Pons (tissue), 1 donor: ENCODE measurements around the gene CMIP.
A peak's percentile ranks its signal among the peaks of the same experiment; 100 is the strongest.

Experiments used
- DNase-seq: peaks from one replicate; pipeline ENCODE4 v3.0.0-alpha.2; 2016; ENCODE audit warnings: low spot score

Gene CMIP

DNA sequence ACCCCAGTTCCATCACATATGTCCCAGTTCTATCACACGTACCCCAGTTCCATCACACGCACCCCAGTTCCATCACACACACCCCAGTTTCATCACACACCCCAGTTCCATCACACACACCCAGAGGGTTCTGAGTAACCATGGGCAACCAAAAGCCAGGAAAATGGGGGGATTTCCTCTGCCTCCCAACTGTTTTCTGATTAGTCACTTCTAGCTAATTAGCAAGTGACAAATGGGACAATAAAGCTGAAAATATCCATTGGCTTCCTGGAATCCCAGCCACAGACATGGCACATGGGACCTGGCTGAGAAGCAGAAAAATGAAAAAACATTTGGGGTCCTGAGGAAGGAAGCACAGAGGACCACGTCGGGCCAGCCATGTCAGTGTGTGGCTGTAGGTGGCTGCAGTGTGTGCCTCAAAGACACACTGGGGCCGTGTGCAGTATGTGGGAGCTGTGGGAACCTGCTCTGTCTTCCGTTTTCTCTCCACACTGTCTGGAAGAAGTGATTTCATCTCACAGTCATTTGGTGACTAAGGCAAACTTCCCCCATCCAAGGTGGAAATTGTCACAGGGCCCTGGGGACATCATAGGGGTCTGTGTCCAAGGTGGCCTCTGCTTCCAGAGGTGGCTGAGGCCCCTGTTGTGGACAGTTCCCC, 106.7 kb downstream of the CMIP start:
- no peak for DNase-seq

GRCh38 chr16:81551821-81552304, 107.3 kb downstream of the CMIP start:
- DNase-seq = no peak

DNA sequence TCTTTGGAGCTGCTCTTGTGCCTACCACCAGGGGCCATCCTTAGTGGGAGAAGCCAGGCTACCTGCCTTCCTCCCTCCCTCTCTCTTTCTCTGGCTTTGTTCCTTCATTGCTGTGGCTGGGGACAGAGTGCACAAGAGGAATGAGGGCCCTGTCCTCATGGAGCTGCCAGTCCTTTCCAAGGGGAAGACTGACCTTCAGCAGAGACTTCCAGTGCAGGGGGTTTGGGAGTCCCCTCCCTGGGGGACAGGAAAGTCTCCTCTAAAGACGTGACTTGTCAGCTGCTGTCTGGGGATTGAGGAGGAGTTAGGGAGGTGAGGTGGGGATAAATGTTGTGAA, 108.1 kb downstream of the CMIP start:
- DNase-seq = no peak

GRCh38 chr16:81553080-81553813, 108.6 kb downstream of the CMIP start:
- DNase-seq = no peak

DNA sequence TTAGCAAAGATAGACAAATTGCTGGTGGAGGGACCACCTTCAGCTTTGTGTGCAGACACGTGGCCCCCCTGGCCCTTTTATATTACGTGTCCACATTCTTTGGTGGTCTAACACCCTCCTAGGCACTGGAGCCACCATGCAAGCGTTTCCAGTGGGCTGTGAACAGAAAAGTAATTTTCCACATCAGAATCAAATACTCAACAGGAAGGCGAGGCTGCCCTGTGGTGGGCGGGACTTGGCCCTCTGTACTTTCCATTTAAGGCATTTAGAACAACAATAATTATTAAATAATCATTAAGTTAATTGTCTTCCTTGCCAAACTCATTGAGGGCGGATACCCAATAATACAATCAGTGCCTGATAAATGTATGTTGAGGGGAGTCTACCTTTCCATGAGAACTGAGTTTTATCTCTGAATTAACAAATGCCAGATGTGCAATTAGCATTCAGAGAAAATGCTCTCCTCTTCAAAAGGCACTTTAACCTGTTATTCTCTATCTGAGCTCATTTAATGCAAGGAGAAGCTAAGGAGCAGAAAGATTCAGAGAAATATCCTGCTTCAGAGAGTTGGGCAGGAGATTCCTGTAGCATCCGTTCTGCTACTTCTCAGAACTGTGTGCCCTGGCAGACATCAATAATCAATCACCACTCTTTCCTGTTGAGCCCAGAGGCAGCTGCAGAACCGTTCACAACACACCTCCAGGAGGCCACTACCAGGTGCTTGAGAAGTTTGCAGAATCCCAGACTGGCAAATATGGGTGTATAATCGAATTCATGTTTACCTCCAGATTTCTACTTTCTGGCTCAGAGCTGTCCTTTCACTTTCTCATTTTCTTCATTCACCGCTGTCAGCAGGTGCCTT, 109.4 kb downstream of the CMIP start:
- no peak for DNase-seq

- DNase-seq = no peak
Observed at GRCh38 chr16:81554979-81555378, 110.4 kb downstream of the CMIP start.

DNA sequence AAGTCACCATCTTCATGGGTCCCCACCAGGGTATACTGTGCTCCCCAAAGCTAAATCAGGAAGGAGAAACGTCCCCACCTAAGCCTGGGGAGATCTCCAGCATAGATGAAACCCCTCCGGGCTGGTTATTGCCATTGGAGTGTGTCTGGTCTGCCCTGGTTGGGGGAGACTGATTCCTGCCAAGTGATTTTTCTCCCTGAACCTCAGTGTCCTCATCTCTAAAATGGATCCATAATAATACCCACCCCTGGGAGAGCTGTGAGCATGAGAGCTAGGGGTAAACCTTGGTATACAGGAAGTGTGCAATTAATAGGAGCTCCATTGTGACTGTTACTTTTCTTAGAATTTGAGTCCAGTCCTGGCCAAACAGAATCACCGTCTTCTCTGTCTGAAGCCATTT, 111.1 kb downstream of the CMIP start:
- DNase-seq = no peak

DNA sequence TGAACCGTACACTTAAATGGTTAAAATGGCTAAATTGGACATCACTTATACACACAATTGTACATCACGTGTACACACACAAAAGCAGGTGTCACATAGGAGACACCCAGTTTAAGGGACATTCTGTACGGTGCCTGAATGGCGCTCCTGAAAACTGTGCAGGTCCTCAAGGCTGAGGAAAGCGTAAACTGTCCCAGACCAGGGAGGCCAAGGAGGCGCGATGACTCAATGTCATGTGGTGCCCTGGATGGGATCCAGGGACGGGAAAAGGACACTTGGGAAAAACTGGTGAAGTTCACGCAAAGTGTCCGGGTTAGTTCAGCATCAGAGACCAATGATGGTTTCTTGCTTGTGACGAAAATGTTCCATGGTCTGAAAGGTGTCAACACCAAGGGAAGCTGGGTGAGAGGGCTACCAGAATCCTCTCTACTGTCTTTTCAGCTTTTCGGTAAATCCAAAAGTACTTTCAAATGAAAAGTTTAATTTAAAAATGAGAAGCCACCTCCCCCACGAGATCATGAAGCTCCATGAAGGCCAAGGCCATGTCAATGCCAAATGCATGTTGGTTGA, 112.2 kb downstream of the CMIP start:
- no peak for DNase-seq

DNA sequence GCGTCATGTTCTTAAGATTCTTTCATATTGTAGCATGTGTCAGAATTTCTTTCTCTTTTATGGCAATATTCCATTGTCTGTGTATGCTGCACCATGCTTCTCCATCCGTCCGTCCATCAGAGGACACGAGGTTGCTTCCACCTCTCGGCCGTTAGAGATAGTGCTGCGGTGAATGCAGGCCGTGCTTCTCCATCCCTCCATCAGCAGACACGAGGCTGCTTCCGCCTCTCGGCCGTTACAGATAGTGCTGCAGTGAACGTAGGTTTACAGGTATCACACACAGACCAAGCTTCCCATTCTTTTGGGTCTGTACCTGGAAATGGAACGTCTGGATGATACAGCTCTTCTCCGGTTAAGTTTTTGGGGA, 113.5 kb downstream of the CMIP start:
- no peak for DNase-seq

DNA sequence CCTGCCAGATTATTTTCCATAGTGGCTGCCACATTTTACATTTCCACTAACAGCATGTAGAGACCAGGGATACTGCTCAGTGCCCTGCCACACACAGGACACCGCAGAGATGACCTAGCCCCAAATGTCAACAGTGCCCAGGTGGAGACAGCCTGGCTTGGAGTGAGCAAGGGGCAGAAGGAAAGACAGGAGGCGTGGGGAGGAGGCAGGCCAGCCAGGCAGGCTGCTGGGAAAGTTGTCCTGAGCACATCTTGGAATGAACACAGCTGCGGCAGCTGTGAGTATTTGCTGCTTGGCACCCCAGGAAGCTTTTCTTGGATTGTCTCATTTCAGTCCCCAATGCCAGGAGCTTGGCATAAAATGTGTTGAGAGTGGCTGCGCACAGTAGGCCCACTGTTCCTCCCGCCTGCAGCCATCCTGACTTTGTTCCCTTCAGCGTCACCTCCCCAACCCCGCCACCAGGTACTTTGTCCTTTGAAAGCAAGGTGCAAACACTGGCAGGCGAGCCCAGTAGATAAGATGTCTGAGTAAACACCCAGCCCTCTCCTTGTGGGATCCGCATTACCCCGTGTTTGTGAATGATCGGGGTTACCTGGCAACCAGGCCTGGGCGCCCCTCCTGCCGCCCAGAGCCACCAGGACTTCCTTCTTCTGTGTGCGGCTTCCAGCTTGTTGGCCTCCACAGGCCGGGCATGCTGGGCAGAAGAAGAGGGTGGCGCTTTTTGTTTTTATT, 114.0 kb downstream of the CMIP start:
- DNase-seq = no peak

- no peak for DNase-seq
Observed at GRCh38 chr16:81560979-81561657, 116.5 kb downstream of the CMIP start.

GRCh38 chr16:81562174-81562849, 117.7 kb downstream of the CMIP start:
- DNase-seq = no peak

DNA sequence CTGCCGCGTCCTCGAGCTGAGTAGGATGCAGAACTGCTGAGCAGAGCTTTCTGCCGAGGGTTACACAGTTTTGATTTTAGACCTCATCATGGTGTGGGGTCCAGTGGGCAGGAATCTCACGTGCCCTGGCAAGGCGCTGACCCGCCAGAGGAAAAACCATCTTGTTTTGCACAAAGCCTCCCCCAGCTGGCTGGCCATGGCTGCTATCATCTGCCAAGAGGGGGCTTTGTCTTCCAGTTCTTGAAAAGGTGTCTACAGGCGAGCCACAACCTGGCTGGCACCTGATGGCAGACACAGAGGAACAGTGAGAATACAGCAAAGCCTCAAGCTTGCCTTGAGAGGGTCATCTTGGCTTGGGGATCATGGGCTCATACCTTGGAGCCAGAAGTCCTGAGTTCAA, 118.3 kb downstream of the CMIP start:
- no peak for DNase-seq

GRCh38 chr16:81564421-81564911, 119.9 kb downstream of the CMIP start:
- peak; percentile 26 for DNase-seq

- DNase-seq = no peak
Observed at GRCh38 chr16:81565321-81566028, 120.9 kb downstream of the CMIP start.

DNA sequence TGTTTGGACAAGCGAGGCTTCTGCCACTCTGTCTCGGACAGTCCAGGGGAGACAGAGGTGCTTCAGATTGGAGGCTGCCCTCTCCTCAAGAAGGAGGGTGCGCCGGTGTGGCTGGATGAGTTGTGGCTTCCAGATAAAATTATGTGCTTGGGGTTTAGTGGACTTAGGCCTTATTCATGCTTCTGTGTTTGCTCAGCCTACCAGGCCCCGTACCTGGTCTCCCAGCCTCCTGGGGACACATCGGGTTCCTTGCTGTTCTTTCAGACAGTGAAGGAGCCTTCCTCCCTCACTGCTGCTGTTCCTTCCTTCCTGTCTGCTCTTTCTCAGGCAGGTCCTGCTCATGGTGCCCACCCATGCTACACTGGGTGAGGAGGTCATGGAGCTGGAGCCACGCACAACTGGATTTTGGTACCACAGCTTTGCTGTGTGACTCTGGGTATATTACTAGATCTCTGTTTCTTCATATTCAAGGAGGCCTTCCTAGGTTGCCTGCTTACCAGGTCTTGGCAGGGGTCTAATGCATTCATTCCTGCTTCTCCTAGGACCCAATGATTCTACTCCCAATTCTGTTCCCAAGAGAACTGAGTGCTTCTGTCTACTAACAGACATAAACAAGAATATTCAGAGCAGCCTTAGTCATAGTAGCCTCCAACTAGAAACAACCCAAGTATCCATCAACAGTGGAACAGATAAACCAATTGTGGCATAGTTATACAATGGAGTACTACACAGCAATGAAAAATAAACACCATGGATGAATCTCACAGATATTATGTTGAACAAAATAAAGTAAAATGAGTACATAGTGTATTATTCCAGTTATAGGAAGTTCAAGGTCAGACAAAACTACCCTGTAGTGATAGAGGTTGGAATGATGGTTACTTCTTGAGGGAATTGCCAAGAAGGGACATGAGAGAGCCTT, 121.7 kb downstream of the CMIP start:
- DNase-seq = no peak

DNA sequence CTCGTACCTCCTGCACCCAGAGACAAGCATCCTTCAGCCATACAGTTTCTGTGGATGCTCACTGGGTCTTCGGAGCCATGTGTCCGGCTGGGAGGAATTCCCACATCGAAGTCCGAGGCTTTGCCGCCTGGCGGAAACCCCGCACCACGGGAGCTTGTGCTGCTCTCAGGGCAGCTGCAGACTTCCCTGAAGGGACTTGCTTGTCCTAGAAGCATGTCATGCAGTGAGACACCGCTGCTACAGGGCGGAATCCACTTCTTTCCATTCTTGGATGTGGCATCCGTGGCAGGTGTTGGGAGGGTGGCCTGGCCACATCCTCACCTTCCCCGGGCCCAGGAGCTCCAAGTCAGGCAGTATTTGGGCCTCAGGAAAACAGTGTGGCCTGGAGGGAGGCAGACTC, 122.5 kb downstream of the CMIP start:
- no peak for DNase-seq

DNA sequence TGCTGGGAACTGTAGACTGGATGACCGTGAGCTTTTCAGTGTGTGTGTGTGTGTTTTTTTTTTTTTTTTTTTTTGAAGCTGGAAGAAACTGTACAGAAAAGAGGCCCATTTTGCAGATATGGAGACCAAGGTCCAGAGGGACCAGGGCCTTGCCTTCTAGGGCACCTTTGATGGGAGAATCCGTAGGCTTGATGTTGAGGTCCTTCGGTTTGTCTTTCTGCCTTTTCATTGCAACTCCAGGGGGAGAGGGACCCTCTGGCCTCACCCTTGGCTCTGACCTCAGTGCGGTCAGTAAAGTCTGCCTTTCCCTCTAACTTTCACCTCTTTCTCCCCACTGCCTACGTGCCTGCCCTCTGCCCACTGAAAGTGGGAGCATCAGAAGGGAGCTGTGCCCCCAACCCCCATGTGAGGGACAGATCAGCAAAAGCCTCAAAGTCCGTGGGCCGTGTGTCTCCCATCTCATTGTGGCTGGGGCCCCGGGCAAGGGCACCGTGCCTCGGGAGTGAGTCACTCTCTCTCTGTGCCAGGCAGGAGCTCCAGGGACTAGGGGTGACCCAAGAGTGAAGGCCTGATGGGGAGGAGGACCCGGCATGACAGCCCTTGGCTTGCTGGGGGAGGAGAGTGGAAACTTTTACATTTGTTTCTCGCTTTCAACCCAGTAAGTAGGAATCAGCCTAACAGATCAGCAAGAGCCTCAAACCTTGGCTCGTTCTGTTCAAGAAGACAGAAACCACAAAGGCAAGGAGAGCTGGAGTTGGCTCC, 123.6 kb downstream of the CMIP start:
- no peak for DNase-seq
